Bronchial epithelial cell (primary cell): ENCODE results near the gene SLA2. TPM values are rescaled to one million over a fixed set of nuclear protein-coding genes. Genes with fewer than 3 reads are reported as not detected.

ENCODE experiments used
- DNase-seq: peaks from one replicate; pipeline ENCODE4 v3.0.0-alpha.2; 2010; ENCODE audit warnings: low read depth
- FAIRE-seq: peaks from 2 replicates; lab custom pipeline; 2011; peaks lifted over from hg19 to GRCh38; lab: Jason Lieb, UNC
- H3K27me3 ChIP-seq: 2 replicates; pipeline ENCODE4 v1.5.1; 2011; ENCODE audit warnings: low read length; ENCODE audit not compliant: control insufficient read depth, insufficient read depth
- H3K36me3 ChIP-seq: 2 replicates; pipeline ENCODE4 v1.5.1; 2011; ENCODE audit warnings: low read length; ENCODE audit not compliant: control insufficient read depth, insufficient read depth
- H3K4me3 ChIP-seq: 2 replicates; pipeline ENCODE4 v1.5.1; 2011; ENCODE audit warnings: mild to moderate bottlenecking, low read depth, low read length, control low read depth
- total RNA-seq: library from RNA; depleted of rRNA; stranded (reverse); fragments of >200 nt; gene quantifications from 2 replicates; pipeline ENCODE4 v1.2.1, GENCODE V29; 2014
- TF ChIP-seq, protein P1 (sequence below): IDR thresholded peaks from 2 replicates; pipeline ENCODE4 v1.5.1; 2011; ENCODE audit warnings: mild to moderate bottlenecking, moderate library complexity, low read length, control low read depth, inconsistent platforms; ENCODE audit not compliant: insufficient read depth, severe bottlenecking

The SLA2 gene
- total RNA-seq, 1 donor from 2014 or later = not detected

DNA sequence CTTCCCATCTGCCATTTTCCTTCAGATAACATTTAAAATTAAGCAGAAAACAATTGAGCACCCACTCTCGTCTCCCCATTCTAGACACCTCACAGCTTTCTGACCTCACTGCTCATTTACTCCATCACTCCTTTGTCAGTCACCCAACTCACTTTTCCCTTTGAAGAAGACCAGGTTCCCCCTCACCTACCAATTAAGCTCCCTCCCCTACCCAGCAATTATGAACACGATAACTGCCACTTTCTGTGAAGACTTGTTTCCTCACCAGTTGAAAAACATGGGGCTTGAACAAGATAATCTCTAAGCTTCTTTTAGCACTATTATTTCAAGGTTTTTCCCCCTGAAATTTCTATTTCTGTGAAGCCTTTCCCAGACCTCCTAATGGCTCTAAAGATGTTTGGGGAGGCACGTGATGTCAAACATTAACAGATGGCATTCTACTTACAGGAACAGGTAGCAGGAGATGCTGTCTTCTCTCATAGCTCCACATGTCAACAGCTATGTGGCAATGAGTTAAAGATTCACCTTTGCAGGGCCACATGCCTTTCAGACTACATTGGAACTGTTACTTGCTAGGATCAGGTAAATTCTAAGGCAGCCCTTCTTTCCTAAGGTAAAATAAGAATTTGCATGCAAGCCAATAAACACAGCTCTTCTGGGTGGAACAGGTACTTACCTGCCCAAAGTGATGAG is 24.8 kb upstream of the SLA2 start:
- Histone ChIP-seq H3K36me3 (no peaks in the 10 kb centered on the region), H3K4me3 (no peak overlapping the region), H3K27me3 (no peaks in the 10 kb centered on the region)
- TF ChIP-seq, protein P1, sequence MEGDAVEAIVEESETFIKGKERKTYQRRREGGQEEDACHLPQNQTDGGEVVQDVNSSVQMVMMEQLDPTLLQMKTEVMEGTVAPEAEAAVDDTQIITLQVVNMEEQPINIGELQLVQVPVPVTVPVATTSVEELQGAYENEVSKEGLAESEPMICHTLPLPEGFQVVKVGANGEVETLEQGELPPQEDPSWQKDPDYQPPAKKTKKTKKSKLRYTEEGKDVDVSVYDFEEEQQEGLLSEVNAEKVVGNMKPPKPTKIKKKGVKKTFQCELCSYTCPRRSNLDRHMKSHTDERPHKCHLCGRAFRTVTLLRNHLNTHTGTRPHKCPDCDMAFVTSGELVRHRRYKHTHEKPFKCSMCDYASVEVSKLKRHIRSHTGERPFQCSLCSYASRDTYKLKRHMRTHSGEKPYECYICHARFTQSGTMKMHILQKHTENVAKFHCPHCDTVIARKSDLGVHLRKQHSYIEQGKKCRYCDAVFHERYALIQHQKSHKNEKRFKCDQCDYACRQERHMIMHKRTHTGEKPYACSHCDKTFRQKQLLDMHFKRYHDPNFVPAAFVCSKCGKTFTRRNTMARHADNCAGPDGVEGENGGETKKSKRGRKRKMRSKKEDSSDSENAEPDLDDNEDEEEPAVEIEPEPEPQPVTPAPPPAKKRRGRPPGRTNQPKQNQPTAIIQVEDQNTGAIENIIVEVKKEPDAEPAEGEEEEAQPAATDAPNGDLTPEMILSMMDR = no peak
- no peak for FAIRE-seq
- DNase-seq = no peak

DNA sequence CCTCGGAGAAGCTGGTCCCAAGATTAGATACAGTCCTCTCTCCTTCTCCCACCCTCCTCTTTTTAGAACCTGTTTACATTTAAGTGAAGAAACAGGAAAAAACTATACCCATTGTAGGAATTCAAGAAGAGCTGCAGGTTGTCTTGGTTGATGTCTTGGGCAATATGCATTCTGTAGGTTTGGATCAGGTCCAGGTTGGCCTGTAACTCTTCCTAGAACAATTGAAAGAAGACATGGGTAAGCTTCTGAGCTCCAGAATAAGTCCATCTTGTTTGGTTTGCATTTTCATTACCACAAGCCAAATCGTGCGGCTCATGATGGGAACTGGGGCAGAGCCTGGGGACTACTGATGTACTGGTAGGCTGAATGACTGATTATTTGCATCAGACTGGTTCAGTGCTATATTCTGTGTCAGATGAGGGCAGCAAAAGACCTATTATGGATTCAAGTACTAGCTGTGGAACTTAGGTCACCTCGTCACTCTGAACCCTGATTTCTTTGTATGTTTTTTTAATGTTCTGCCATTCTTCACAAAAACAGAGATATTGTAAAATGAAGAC is 20.3 kb upstream of the SLA2 start:
- no peaks in the 10 kb centered on the region for H3K36me3 ChIP-seq
- DNase-seq (peak; percentile 33), FAIRE-seq (peak; percentile 32)
- H3K4me3 ChIP-seq = no peak overlapping the region
- TF ChIP-seq, protein P1 = peak; percentile 5
- no peaks in the 10 kb centered on the region for H3K27me3 ChIP-seq

DNA sequence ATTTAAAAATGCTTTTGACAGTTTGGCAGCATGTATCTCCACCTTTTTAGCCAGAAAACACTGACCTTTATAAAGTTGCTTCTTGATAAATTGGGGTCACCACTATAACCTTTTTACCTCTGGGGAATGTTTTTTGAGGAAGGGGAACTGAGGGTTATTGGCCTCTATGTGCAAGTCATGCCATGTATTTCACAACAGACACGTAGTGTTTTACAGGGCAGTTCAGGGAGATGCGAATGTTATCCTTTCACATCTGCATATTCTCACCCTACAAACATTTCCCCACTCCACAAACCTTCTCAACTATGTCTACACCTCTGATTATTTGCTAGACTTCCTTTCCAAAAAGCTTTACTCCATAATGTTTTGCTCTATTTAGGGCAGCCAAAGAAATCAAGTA is 17.0 kb upstream of the SLA2 start:
- TF ChIP-seq, protein P1 = no peak
- H3K27me3 ChIP-seq = no peaks in the 10 kb centered on the region
- H3K4me3 ChIP-seq = no peak overlapping the region
- no peaks in the 10 kb centered on the region for H3K36me3 ChIP-seq
- FAIRE-seq = no peak
- no peak for DNase-seq

DNA sequence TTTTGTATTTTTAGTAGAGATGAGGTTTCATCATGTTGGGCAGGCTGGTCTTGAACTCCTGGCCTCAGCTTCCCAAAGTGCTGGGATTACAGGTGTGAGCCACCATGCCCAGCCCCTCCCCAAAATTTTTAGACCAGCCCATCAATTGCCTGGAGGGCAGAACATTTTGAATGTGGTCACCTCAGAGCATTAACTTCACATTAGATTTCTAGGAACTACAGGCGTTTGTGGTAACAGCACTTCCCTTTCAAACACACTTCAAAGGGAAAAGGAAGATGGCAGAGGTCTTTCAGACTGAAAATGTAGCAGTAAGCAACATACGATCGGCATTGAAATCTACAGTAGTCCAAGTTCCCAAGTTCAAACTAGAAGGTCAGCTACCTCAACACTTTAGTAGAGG is 12.3 kb upstream of the SLA2 start:
- TF ChIP-seq, protein P1 = no peak
- Histone ChIP-seq H3K36me3 (no peaks in the 10 kb centered on the region), H3K4me3 (no peak overlapping the region), H3K27me3 (no peaks in the 10 kb centered on the region)
- DNase-seq = no peak
- no peak for FAIRE-seq

DNA sequence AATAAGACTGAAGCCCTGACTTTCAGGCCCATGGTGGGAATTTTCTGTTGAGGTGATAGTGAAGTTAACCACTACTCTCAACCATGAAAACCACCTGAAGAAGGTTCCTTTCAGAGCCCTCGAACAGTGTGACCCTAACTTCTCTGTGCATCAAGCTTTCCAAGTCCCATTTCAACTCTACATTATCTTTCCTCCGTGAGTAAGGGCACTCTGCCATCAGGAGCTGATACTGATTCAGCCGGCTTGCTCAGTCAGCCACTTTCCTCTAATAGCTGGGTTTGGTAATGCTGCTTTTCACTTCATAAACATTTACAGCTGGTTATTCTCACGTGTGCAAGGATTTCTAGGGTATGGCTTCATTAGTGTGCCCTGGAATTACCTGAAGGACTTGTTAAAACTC is 10.7 kb upstream of the SLA2 start:
- H3K36me3 ChIP-seq = no peaks in the 10 kb centered on the region

More for the DNA sequence above, 10.7 kb upstream of the SLA2 start:
- no peaks in the 10 kb centered on the region for H3K27me3 ChIP-seq
- FAIRE-seq (peak; percentile 23), DNase-seq (no peak)
- H3K4me3 ChIP-seq = no peak overlapping the region
- TF ChIP-seq, protein P1 = no peak
